ENCODE data around the gene MAGI2.

GRCh38 chr7:78634093-78634492, 819.4 kb downstream of the MAGI2 start:
- TF ChIP-seq CTCF (IDR thresholded peaks at IDR 0.05) (no peak), POLR2A (IDR thresholded peaks at IDR 0.05) (no peak)

All from esophagus squamous epithelium (tissue), 4 donors.